Measurements from ENCODE around the gene SEMA7A. TPM values are rescaled to one million over a fixed set of nuclear protein-coding genes. Genes with fewer than 3 reads are reported as not detected.
"Not testable (repeated sequence)": the region's sequence is repeated elsewhere in the genome, so short reads cannot be mapped to it uniquely, and the experiment has no call there.

SEMA7A gene
- total RNA-seq, 4 donors from 2014 or later, result 0.29 to 16.9 (median 4.5) TPM; not detected in 1

DNA sequence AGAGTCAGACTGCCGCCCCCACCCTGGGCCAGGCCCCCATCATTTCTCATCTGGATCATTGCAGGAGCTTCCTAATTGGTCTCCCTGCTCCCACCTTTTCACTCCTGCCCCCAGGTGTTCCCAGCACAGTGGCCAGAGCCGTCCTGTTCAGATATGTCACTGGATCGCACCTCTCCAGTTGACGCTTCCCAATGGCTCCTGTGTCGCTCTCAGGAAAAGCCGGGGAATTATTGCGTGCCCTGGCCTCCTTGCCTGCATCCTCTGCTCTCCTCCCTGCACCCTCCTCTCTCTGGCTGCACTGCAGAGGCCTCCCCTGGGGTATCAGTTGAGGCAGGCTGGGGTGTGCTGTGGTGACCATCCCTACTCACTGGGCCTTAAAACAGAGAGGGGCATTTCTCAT is 40.9 kb downstream of the SEMA7A start:
- H3K27me3 ChIP-seq, result no peaks in the 10 kb centered on the region
- H3K27ac ChIP-seq, result no peak overlapping the region
- intact Hi-C loops (cut with DNase I; ENCODE audit: low total_unique reads), result no loop called here
- H3K4me3 ChIP-seq, result no peak overlapping the region
- TF ChIP-seq, protein P1, sequence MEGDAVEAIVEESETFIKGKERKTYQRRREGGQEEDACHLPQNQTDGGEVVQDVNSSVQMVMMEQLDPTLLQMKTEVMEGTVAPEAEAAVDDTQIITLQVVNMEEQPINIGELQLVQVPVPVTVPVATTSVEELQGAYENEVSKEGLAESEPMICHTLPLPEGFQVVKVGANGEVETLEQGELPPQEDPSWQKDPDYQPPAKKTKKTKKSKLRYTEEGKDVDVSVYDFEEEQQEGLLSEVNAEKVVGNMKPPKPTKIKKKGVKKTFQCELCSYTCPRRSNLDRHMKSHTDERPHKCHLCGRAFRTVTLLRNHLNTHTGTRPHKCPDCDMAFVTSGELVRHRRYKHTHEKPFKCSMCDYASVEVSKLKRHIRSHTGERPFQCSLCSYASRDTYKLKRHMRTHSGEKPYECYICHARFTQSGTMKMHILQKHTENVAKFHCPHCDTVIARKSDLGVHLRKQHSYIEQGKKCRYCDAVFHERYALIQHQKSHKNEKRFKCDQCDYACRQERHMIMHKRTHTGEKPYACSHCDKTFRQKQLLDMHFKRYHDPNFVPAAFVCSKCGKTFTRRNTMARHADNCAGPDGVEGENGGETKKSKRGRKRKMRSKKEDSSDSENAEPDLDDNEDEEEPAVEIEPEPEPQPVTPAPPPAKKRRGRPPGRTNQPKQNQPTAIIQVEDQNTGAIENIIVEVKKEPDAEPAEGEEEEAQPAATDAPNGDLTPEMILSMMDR (IDR thresholded peaks at IDR 0.05), result no peak
- no peak for TF ChIP-seq POLR2A (IDR thresholded peaks at IDR 0.05)
- no peak for DNase-seq
- H3K4me1 ChIP-seq, result no peaks in the 10 kb centered on the region
- H3K36me3 ChIP-seq, result no peaks in the 10 kb centered on the region
- H3K9me3 ChIP-seq, result no peaks in the 10 kb centered on the region

DNA sequence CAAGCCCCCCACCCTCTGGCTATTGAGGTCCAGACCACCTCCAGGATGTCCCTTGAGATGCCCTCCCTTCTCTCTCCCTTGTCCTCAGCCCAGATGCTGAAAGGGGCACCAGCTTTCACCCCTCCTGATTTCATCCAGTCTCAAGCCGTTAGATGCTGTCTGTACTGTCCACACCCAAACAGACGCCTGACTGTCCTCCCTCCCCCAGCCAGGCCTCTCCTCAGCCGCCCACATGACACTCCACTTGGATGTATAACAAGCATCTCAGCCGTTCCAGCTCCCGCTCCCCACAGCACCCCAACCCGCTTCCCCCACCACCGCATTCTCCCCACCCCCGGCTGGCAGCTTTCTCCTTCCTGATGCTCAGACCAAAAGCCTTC is 41.3 kb downstream of the SEMA7A start:
- Histone ChIP-seq H3K9me3 (no peaks in the 10 kb centered on the region), H3K36me3 (no peaks in the 10 kb centered on the region), H3K27me3 (no peaks in the 10 kb centered on the region), H3K27ac (no peak overlapping the region), H3K4me1 (no peaks in the 10 kb centered on the region), H3K4me3 (no peak overlapping the region)
- TF ChIP-seq, protein P1 (IDR thresholded peaks at IDR 0.05), result no peak
- TF ChIP-seq POLR2A (IDR thresholded peaks at IDR 0.05), result no peak
- no peak for DNase-seq
- intact Hi-C loops (cut with DNase I; ENCODE audit: low total_unique reads), result no loop called here

DNA sequence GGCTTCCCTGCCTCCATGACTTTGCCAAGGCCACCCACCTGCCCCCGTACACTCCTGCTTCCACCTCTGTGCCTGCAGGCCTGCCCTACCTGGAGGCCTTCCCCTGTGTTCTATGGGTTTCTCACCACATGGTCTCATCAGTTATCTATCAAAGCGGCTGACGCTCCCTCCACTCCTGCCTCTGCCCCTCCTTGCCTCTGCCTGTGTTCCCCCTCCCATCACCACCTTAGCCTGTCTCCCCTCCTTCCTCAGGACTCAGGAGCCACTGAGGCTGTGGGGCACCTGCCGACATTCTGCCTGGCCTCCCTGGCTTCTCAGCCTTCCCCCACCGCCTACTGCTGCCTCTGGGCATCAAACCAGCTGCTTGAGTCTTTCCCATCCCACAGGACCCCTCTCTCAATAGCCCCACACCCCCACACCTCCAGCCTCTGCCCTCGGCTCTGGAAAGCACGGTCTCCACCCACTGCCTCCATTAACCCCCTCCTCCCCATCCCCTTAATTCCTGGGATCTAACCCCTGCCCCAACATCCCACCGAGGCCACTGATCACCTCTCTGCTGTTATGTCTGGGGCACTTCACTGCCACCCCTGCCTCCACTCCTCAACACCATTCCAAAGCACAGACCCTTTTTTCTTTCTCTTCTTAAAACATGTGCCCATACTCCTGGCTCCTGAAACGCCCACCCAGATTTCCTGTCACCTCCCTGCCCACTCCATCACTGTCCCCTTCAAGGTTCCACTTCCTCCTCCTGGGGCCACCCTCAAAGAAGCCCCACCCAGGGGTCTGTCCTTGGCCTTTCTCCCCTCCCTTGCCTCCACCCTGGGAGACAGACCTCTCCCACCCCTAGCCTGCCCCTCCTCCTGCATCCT is 41.9 kb downstream of the SEMA7A start:
- Histone ChIP-seq H3K9me3 (no peaks in the 10 kb centered on the region), H3K4me1 (no peaks in the 10 kb centered on the region), H3K27me3 (no peaks in the 10 kb centered on the region), H3K27ac (no peak overlapping the region), H3K36me3 (no peaks in the 10 kb centered on the region), H3K4me3 (no peak overlapping the region)
- no peak for DNase-seq
- TF ChIP-seq POLR2A (IDR thresholded peaks at IDR 0.05), result no peak
- TF ChIP-seq, protein P1 (IDR thresholded peaks at IDR 0.05), result no peak
- intact Hi-C loops (cut with DNase I; ENCODE audit: low total_unique reads), result no loop called here

- DNase-seq, result no peak
- intact Hi-C loops (cut with DNase I; ENCODE audit: low total_unique reads), result no loop called here
- Histone ChIP-seq H3K36me3 (no peaks in the 10 kb centered on the region), H3K4me3 (no peak overlapping the region), H3K4me1 (no peaks in the 10 kb centered on the region), H3K27ac (no peak overlapping the region), H3K9me3 (no peaks in the 10 kb centered on the region), H3K27me3 (no peaks in the 10 kb centered on the region)
- no peak for TF ChIP-seq POLR2A (IDR thresholded peaks at IDR 0.05)
- TF ChIP-seq, protein P1 (IDR thresholded peaks at IDR 0.05), result no peak
Measured at GRCh38 chr15:74390647-74391288, 43.0 kb downstream of the SEMA7A start.

GRCh38 chr15:74390049-74390646 is 43.6 kb downstream of the SEMA7A start:
- H3K4me1 ChIP-seq; H3K36me3 ChIP-seq; intact Hi-C loops (cut with DNase I; ENCODE audit: low total_unique reads); H3K27me3 ChIP-seq; H3K9me3 ChIP-seq; DNase-seq; H3K4me3 ChIP-seq; H3K27ac ChIP-seq: not testable (repeated sequence)

Data from uterus (tissue), 4 donors.